KMS-11 (cell line): ENCODE results near the gene MT1HL1.

Source experiments
- H2AFZ ChIP-seq: fragments of 200-600 bp; sonication (generic); 2 replicates; pipeline ENCODE4 v1.6.1; 2016; ENCODE audit warnings: antibody characterized with exemption, mixed run types, low read depth
- H3K27ac ChIP-seq: fragments of 200-600 bp; sonication (generic); 2 replicates; pipeline ENCODE4 v1.6.1; 2016; ENCODE audit warnings: mild to moderate bottlenecking, mixed run types
- H3K27me3 ChIP-seq: fragments of 200-600 bp; sonication (generic); 2 replicates; pipeline ENCODE4 v1.6.1; 2017; ENCODE audit warnings: mild to moderate bottlenecking, low read depth, mixed run types, moderate library complexity; ENCODE audit not compliant: insufficient read depth
- H3K36me3 ChIP-seq: fragments of 200-600 bp; sonication (generic); 2 replicates; pipeline ENCODE4 v1.6.1; 2017; ENCODE audit warnings: mild to moderate bottlenecking, mixed run types; ENCODE audit not compliant: insufficient read depth
- H3K4me1 ChIP-seq: fragments of 200-600 bp; sonication (generic); 2 replicates; pipeline ENCODE4 v1.6.1; 2016; ENCODE audit warnings: mild to moderate bottlenecking, low read depth, mixed run types; ENCODE audit not compliant: poor library complexity, severe bottlenecking
- H3K4me2 ChIP-seq: fragments of 200-600 bp; sonication (generic); 2 replicates; pipeline ENCODE4 v1.7.0; 2016; ENCODE audit warnings: mild to moderate bottlenecking, mixed run types
- H3K4me3 ChIP-seq: fragments of 200-600 bp; sonication (generic); IDR thresholded peaks from 2 replicates; pipeline ENCODE4 v1.6.1; 2017; ENCODE audit warnings: low read depth, low read length, mixed read lengths; ENCODE audit not compliant: insufficient read depth
- H3K79me2 ChIP-seq: fragments of 200-600 bp; sonication (generic); 2 replicates; pipeline ENCODE4 v1.6.1; 2016; ENCODE audit warnings: low read depth, mixed run types; ENCODE audit not compliant: insufficient read depth
- H3K9ac ChIP-seq: fragments of 200-600 bp; sonication (generic); 2 replicates; pipeline ENCODE4 v1.6.1; 2016; ENCODE audit warnings: mild to moderate bottlenecking, mixed run types
- H4K20me1 ChIP-seq: fragments of 200-600 bp; sonication (generic); 2 replicates; pipeline ENCODE4 v1.6.1; 2016; ENCODE audit warnings: mild to moderate bottlenecking, mixed run types; ENCODE audit not compliant: insufficient read depth
- TF ChIP-seq, protein P1 (sequence below): fragments of 200-600 bp; sonication (generic); conservative IDR thresholded peaks from 2 replicates; pipeline ENCODE4 v1.6.1; 2017; ENCODE audit warnings: low read depth, mild to moderate bottlenecking, antibody characterized with exemption, low read length, moderate library complexity, mixed read lengths

The MT1HL1 gene

DNA sequence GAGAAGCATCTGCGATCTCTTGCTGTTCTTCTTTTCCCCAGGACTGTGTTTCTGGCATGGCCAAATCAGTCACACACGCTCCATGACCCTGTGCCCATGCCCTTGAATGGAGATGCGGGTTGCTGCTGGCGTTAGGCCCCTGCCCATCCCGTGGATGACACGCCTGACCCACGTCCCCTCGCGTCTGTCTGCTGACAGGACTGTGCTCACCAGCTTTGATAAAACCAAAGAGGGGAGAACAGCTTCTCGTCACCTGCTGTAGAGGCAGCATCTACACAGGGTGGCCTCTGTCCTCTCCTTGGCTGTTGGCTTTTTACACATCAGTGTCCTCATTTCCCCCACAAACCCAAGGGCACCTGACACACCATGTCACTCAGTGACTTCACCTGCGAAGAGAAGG lies 6.9 kb downstream of the MT1HL1 start:
- Histone ChIP-seq H3K9ac (no peak overlapping the region), H3K36me3 (no peaks in the 10 kb centered on the region), H3K4me2 (no peak overlapping the region), H3K79me2 (no peaks in the 10 kb centered on the region), H3K4me3 (no peak overlapping the region), H3K4me1 (no peaks in the 10 kb centered on the region), H2AFZ (no peak overlapping the region), H3K27me3 (no peaks in the 10 kb centered on the region), H3K27ac (no peak overlapping the region), H4K20me1 (no peaks in the 10 kb centered on the region)
- TF ChIP-seq, protein P1, sequence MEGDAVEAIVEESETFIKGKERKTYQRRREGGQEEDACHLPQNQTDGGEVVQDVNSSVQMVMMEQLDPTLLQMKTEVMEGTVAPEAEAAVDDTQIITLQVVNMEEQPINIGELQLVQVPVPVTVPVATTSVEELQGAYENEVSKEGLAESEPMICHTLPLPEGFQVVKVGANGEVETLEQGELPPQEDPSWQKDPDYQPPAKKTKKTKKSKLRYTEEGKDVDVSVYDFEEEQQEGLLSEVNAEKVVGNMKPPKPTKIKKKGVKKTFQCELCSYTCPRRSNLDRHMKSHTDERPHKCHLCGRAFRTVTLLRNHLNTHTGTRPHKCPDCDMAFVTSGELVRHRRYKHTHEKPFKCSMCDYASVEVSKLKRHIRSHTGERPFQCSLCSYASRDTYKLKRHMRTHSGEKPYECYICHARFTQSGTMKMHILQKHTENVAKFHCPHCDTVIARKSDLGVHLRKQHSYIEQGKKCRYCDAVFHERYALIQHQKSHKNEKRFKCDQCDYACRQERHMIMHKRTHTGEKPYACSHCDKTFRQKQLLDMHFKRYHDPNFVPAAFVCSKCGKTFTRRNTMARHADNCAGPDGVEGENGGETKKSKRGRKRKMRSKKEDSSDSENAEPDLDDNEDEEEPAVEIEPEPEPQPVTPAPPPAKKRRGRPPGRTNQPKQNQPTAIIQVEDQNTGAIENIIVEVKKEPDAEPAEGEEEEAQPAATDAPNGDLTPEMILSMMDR = no peak

DNA sequence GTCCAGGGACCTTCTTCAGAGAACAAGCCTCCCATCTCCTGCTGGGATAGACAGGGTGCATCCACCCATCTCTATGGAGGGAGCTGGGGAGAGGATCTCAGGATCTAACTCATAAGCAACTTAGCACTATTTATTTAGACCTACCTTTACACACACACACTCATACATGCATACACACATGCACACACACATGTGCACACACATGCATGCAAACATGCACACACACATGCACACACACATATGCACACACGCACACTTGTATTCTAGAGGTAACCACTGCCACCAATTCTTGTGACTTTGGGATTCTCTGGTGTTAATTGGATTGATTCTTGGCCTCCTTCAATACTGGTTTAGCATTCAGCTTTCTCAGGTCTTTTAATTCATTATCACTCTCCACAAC lies 9.8 kb downstream of the MT1HL1 start:
- no peak overlapping the region for H3K4me2 ChIP-seq
- H3K9ac ChIP-seq = no peak overlapping the region
- no peak overlapping the region for H2AFZ ChIP-seq
- no peaks in the 10 kb centered on the region for H3K36me3 ChIP-seq
- no peaks in the 10 kb centered on the region for H3K27me3 ChIP-seq
- H3K27ac ChIP-seq = no peak overlapping the region
- TF ChIP-seq, protein P1 = no peak
- H3K79me2 ChIP-seq = no peaks in the 10 kb centered on the region
- H3K4me1 ChIP-seq = no peaks in the 10 kb centered on the region
- no peaks in the 10 kb centered on the region for H4K20me1 ChIP-seq
- H3K4me3 ChIP-seq = no peak overlapping the region

DNA sequence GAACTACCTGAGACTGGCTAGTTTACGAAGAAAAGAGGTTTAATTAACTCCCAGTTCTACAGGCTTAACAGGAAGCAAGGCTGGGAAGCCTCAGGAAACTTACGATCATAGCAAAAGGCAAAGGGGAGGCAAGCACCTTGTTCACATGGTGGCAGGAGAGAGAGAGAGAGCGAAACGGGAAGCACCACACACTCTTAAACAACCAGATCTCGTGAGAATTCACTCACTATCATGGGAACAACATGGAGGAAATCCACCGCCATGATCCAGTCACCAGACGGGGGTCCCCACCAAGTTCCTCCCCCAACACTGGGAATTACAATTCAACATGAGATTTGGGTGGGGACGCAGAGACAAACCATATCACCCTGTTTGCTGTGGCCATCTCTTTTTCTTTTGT lies 11.8 kb downstream of the MT1HL1 start:
- Histone ChIP-seq H3K4me1 (no peaks in the 10 kb centered on the region), H3K36me3 (no peaks in the 10 kb centered on the region), H3K4me2 (no peak overlapping the region), H2AFZ (no peak overlapping the region), H4K20me1 (no peaks in the 10 kb centered on the region), H3K9ac (no peak overlapping the region), H3K27me3 (no peaks in the 10 kb centered on the region), H3K4me3 (no peak overlapping the region), H3K27ac (no peak overlapping the region), H3K79me2 (no peaks in the 10 kb centered on the region)
- TF ChIP-seq, protein P1 = no peak

DNA sequence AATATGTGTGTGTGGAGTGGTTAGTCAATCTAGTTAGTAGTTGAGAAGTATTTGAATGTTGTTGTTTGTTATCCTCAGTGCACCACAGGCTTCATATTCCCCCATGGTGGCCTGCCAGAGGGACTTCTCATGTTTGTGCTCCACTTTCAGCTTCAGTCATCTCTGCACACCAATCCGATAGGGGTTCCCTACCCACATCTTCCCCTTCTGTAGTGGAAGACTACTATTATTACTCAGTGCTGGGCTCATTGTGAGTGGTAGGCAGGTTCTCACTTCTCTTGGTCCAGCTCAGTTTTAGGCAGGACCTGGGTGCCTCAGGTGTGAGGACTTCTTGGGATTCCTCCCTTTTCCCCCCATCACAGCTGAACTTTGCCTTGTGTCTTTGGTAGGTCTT lies 14.2 kb downstream of the MT1HL1 start:
- H3K27me3 ChIP-seq = no peaks in the 10 kb centered on the region
- H3K79me2 ChIP-seq = no peaks in the 10 kb centered on the region
- no peak overlapping the region for H3K4me3 ChIP-seq
- H3K36me3 ChIP-seq = no peaks in the 10 kb centered on the region
- H3K27ac ChIP-seq = no peak overlapping the region
- H3K4me1 ChIP-seq = no peaks in the 10 kb centered on the region
- H3K9ac ChIP-seq = no peak overlapping the region
- TF ChIP-seq, protein P1 = no peak
- no peak overlapping the region for H2AFZ ChIP-seq
- no peak overlapping the region for H3K4me2 ChIP-seq
- H4K20me1 ChIP-seq = no peaks in the 10 kb centered on the region
